ENCODE results near the gene EPHB1.

DNA sequence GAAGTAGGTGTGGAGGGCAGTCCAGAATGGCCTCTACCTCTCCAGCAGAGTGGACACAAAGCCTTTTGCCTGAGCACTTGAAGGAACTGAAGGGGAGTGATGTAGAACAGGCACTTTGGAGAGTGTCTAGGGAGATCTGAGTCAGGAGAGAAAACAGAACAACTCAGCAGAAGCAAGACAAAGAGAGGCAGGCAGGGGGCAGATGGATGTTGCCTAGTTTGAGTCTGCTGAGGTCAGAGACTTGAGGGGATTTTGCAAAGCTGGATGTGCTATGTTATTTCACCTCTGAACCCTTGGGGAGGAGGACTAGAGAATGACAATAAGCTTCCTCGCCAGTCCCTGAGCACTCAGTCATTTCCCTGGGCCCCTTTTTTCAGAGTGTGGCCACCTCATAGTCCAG is 366.4 kb downstream of the EPHB1 start:
- TF ChIP-seq CTCF (IDR thresholded peaks at IDR 0.05) (no peak), POLR2A (IDR thresholded peaks at IDR 0.05) (no peak)
